Neuronal stem cell (in vitro differentiated cells): ENCODE data around the gene TPPP.
"Not testable (repeated sequence)": the region's sequence is repeated elsewhere in the genome, so short reads cannot be mapped to it uniquely, and the experiment has no call there.

Experiments used
- DNase-seq: peaks from one replicate; pipeline ENCODE4 v3.0.0-alpha.2; 2013; ENCODE audit warnings: low spot score
- H2AFZ ChIP-seq: one replicate; pipeline ENCODE4 v1.6.1; 2013; ENCODE audit warnings: mild to moderate bottlenecking, low read length, inconsistent platforms
- H2AK5ac ChIP-seq: 2 replicates; pipeline ENCODE4 v1.6.1; 2013; ENCODE audit warnings: low read depth, mild to moderate bottlenecking, inconsistent platforms, low read length, moderate library complexity, mixed read lengths
- H2BK120ac ChIP-seq: 2 replicates; pipeline ENCODE4 v1.6.1; 2013; ENCODE audit warnings: low read depth, mild to moderate bottlenecking, inconsistent platforms, low read length, moderate library complexity, mixed read lengths
- H2BK12ac ChIP-seq: one replicate; pipeline ENCODE4 v1.6.1; 2013; ENCODE audit warnings: low read length, inconsistent platforms
- H2BK15ac ChIP-seq: 2 replicates; pipeline ENCODE4 v1.6.1; 2013; ENCODE audit warnings: mild to moderate bottlenecking, low read length, inconsistent platforms, mixed read lengths
- H2BK5ac ChIP-seq: one replicate; pipeline ENCODE4 v1.6.1; 2013; ENCODE audit warnings: inconsistent platforms, mild to moderate bottlenecking, low read length, moderate library complexity
- H3K14ac ChIP-seq: one replicate; pipeline ENCODE4 v1.6.1; 2013; ENCODE audit warnings: low read length, inconsistent platforms
- H3K18ac ChIP-seq: 2 replicates; pipeline ENCODE4 v1.6.1; 2013; ENCODE audit warnings: low read length, inconsistent platforms
- H3K23ac ChIP-seq: 2 replicates; pipeline ENCODE4 v1.6.1; 2013; ENCODE audit warnings: low read depth, mild to moderate bottlenecking, mixed read lengths, low read length, inconsistent platforms; ENCODE audit not compliant: poor library complexity
- H3K27ac ChIP-seq: replicated peaks from 3 replicates; pipeline ENCODE4 v1.5.1; 2013; ENCODE audit warnings: low read length, inconsistent platforms
- H3K27me3 ChIP-seq, 3 experiments: 2 replicates each; pipeline ENCODE4 v1.6.1; 2013; ENCODE audit warnings: low read length in 3 of 3, mild to moderate bottlenecking in 2 of 3, inconsistent platforms in 1 of 3, low read depth in 1 of 3, mixed read lengths in 1 of 3, moderate library complexity in 1 of 3; ENCODE audit not compliant: control insufficient read depth in 3 of 3, insufficient read depth in 3 of 3
- H3K36me3 ChIP-seq, 2 donors: replicated peaks in 1 of 2; 2 replicates each; pipeline ENCODE4 v1.6.1; 2013; ENCODE audit warnings: low read length in 2 of 2; ENCODE audit not compliant: control insufficient read depth in 2 of 2, insufficient read depth in 2 of 2
- H3K4ac ChIP-seq: 2 replicates; pipeline ENCODE4 v1.6.1; 2013; ENCODE audit warnings: inconsistent platforms, mild to moderate bottlenecking, low read length, moderate library complexity
- H3K4me1 ChIP-seq, 2 donors: 1 replicate in 1 of 2; 2 replicates in 1 of 2; pipeline ENCODE4 v1.6.1; 2013; ENCODE audit warnings: low read length in 2 of 2, low read depth in 1 of 2; ENCODE audit not compliant: control insufficient read depth in 2 of 2, insufficient read depth in 1 of 2
- H3K4me2 ChIP-seq: one replicate; pipeline ENCODE4 v1.6.1; 2013; ENCODE audit warnings: mild to moderate bottlenecking, low read length, inconsistent platforms; ENCODE audit not compliant: insufficient read depth, poor library complexity, severe bottlenecking
- H3K4me3 ChIP-seq, 2 donors: 2 replicates each; pipeline ENCODE4 v1.5.1; 2013; ENCODE audit warnings: low read length in 2 of 2, mild to moderate bottlenecking in 2 of 2, inconsistent platforms in 1 of 2, moderate library complexity in 1 of 2
- H3K79me1 ChIP-seq: one replicate; pipeline ENCODE4 v1.6.1; 2013; ENCODE audit warnings: low read depth, mild to moderate bottlenecking, inconsistent platforms, low read length, moderate library complexity
- H3K9ac ChIP-seq: one replicate; pipeline ENCODE4 v1.6.1; 2013; ENCODE audit warnings: mild to moderate bottlenecking, low read depth, low read length, inconsistent platforms; ENCODE audit not compliant: poor library complexity
- H3K9me3 ChIP-seq, 2 donors: replicated peaks in 1 of 2; 2 replicates each; pipeline versions ENCODE3 to v1.6.1; 2013; ENCODE audit warnings: low read length in 2 of 2, mild to moderate bottlenecking in 2 of 2, inconsistent platforms in 1 of 2, low read depth in 1 of 2, mixed read lengths in 1 of 2, moderate library complexity in 1 of 2; ENCODE audit not compliant: control insufficient read depth in 2 of 2, insufficient read depth in 1 of 2
- H4K8ac ChIP-seq: one replicate; pipeline ENCODE4 v1.6.1; 2013; ENCODE audit warnings: low read depth, mild to moderate bottlenecking, inconsistent platforms, low read length, moderate library complexity
- H4K91ac ChIP-seq: one replicate; pipeline ENCODE4 v1.6.1; 2013; ENCODE audit warnings: low read length, low read depth, mild to moderate bottlenecking, inconsistent platforms; ENCODE audit not compliant: poor library complexity
- WGBS, 2 donors: extraction: QIAGEN DNeasy Blood & Tissue Kit; methylation state at CpG; one replicate each; pipeline ENCODE4 v1.1.7; 2013; ENCODE audit warnings: missing lambda C conversion rate in 2 of 2, mixed read lengths in 1 of 2; ENCODE audit not compliant: insufficient read length in 2 of 2, insufficient replicate concordance in 1 of 2; ENCODE audit errors: extremely low coverage in 2 of 2; 5-methylcytosine and 5-hydroxymethylcytosine counted together

Gene TPPP

GRCh38 chr5:694042-694431 lies 885 bp upstream of the TPPP start:
- not testable (repeated sequence) for H3K79me1 ChIP-seq, H3K9me3 ChIP-seq, H3K4ac ChIP-seq, H2AFZ ChIP-seq, H2BK120ac ChIP-seq, H2BK5ac ChIP-seq, H2BK15ac ChIP-seq, H3K27ac ChIP-seq, H3K9ac ChIP-seq, H3K4me1 ChIP-seq, DNase-seq, H3K23ac ChIP-seq, H3K18ac ChIP-seq, H3K14ac ChIP-seq, H3K4me2 ChIP-seq, H4K91ac ChIP-seq, H3K36me3 ChIP-seq, H2AK5ac ChIP-seq, H2BK12ac ChIP-seq, H4K8ac ChIP-seq
- no CpG with 5 or more reads among the region's 22 CpGs for WGBS, 2 donors
- Histone ChIP-seq H3K4me3 (peak overlapping the region in 1 of 2 donors; percentile 48), H3K27me3 (peaks cover 0 to 10% (median 0%) of the 10 kb centered on the region in 3 experiments)

DNA sequence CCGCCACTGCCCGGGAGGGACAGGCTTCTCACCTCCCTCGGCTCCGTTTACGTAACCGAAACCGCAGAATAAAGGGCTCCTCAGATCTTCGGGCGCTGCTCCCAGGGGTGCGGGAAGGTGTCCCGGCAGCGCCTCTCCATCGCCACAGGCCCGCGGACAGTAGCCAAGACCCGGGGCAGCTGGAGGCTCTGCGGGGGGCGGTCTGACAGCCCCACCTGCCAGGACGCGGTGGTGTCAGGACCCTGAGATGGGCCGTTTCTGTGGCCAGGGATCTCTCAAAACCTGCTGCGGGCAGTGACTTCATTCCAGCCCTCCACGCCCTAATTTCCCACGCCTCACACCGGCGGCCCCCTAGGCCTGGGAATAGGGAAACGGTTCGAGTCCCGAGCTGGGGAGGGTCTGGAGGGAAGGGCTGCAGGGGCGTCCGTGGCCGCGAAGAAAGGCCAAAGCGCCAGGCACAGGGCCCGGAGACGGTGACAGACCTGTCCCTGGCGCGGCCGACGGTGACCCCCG lies 567 bp downstream of the TPPP start:
- H2BK15ac ChIP-seq, H4K91ac ChIP-seq, H3K4me1 ChIP-seq, H3K36me3 ChIP-seq, H3K14ac ChIP-seq, H3K23ac ChIP-seq, H4K8ac ChIP-seq, H2BK120ac ChIP-seq, H3K79me1 ChIP-seq, H3K9ac ChIP-seq, H2BK12ac ChIP-seq, H2AK5ac ChIP-seq, H3K9me3 ChIP-seq, DNase-seq, H3K27ac ChIP-seq, H2BK5ac ChIP-seq, H3K4ac ChIP-seq: not testable (repeated sequence)
- Histone ChIP-seq H3K4me3 (peak overlapping the region; percentile 53 to 73), H3K18ac (peak overlapping the region; percentile 64), H2AFZ (peak overlapping the region; percentile 69), H3K27me3 (peaks cover 0 to 10% (median 0%) of the 10 kb centered on the region in 3 experiments), H3K4me2 (peak overlapping the region; percentile 45)
- no CpG with 5 or more reads among the region's 41 CpGs for WGBS, 2 donors

- H3K79me1 ChIP-seq = no peaks in the 10 kb centered on the region
- no peak overlapping the region for H3K9ac ChIP-seq
- H3K27me3 ChIP-seq = peaks cover 0 to 8% (median 0%) of the 10 kb centered on the region in 3 experiments
- H3K4me2 ChIP-seq = peak overlapping the region; percentile 45
- no peak overlapping the region for H3K14ac ChIP-seq
- DNase-seq = no peak
- H4K8ac ChIP-seq = no peak overlapping the region
- H2AK5ac ChIP-seq = no peak overlapping the region
- H3K36me3 ChIP-seq = no peaks in the 10 kb centered on the region
- no CpG with 5 or more reads among the region's 2 CpGs for WGBS, 2 donors
- H3K18ac ChIP-seq = no peak overlapping the region
- H2BK120ac ChIP-seq = no peak overlapping the region
- H2BK15ac ChIP-seq = no peak overlapping the region
- H4K91ac ChIP-seq = no peak overlapping the region
- peak overlapping the region in 1 of 2 donors; percentile 53 for H3K4me3 ChIP-seq
- no peak overlapping the region for H3K27ac ChIP-seq
- peaks cover 0 to 2% of the 10 kb centered on the region in 2 donors for H3K9me3 ChIP-seq
- no peak overlapping the region for H3K4ac ChIP-seq
- no peak overlapping the region for H2AFZ ChIP-seq
- H3K23ac ChIP-seq = no peak overlapping the region
- no peak overlapping the region for H2BK5ac ChIP-seq
- H2BK12ac ChIP-seq = no peak overlapping the region
- H3K4me1 ChIP-seq = no peaks in the 10 kb centered on the region
Observed at GRCh38 chr5:691817-692528, 1.2 kb downstream of the TPPP start.

DNA sequence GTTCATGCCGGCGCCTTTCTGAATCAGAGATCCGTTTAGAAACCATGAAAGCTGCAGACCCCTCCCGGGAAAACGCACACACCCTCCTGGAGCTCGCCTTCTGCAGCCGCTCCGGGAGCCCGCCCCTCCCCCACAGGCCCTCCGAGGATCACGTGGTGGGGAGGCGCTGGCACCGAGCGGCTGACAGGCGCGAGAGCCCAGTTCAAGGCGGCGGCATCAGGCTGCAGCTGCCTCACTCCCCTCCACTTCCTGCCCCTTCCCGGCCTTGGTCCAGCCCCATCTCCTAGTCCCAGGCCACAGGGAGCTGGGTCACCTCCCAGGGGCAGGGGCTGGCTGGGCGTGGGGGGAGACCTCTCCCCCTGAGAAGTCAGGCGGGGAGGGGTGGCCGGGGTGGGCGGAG lies 2.1 kb downstream of the TPPP start:
- not testable (repeated sequence) for H2AFZ ChIP-seq, H3K36me3 ChIP-seq, H3K4ac ChIP-seq, H3K9me3 ChIP-seq, H2BK15ac ChIP-seq, H4K91ac ChIP-seq, H3K4me3 ChIP-seq, H3K27me3 ChIP-seq, H2BK5ac ChIP-seq, H3K79me1 ChIP-seq, H4K8ac ChIP-seq, H2BK120ac ChIP-seq, DNase-seq, H3K27ac ChIP-seq, H3K18ac ChIP-seq, H3K14ac ChIP-seq, H2BK12ac ChIP-seq, H3K9ac ChIP-seq, H3K4me1 ChIP-seq, H2AK5ac ChIP-seq, H3K23ac ChIP-seq, H3K4me2 ChIP-seq
- WGBS, 2 donors = no CpG with 5 or more reads among the region's 23 CpGs
